COLO668 (cell line): ENCODE measurements around the gene MPRIP.
"Not testable (repeated sequence)": the region's sequence is repeated elsewhere in the genome, so short reads cannot be mapped to it uniquely, and the experiment has no call there.

Source experiments
- DNase-seq: peaks from one replicate; lab custom pipeline; 2025; ENCODE audit not compliant: unreplicated experiment; lab: John Stamatoyannopoulos, UW

MPRIP gene

DNA sequence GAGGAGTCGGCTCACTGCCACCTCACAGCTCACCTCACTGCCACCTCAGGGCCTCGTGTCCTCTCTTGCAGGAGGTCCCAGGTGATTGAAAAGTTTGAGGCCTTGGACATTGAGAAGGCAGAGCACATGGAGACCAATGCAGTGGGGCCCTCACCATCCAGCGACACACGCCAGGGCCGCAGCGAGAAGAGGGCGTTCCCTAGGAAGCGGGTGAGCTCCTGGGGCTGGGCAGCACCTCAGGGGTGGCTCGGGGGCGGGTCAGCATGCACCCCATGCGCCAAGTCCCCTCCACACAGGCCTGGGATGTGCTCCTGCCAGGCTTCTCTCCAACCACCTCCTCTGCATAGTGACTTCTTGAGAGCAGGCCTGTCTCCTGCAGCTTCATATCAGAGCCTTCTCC is 100.3 kb downstream of the MPRIP start:
- DNase-seq, result no peak

DNA sequence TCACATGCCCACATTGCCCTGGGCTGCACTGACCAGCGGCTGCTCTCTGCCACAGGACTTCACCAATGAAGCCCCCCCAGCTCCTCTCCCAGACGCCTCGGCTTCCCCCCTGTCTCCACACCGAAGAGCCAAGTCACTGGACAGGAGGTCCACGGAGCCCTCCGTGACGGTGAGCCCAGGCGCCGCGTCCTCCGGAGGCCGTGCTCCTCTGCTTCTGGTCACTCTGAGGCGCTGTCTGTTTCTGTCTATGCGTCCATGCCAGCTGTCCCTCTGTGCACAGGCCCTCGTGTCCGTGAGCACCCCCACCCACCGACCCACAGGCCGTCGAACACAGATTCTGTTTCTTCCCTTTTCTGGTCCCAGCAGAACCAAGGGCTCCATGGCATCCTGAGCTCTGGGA is 101.2 kb downstream of the MPRIP start:
- DNase-seq, result no peak

DNA sequence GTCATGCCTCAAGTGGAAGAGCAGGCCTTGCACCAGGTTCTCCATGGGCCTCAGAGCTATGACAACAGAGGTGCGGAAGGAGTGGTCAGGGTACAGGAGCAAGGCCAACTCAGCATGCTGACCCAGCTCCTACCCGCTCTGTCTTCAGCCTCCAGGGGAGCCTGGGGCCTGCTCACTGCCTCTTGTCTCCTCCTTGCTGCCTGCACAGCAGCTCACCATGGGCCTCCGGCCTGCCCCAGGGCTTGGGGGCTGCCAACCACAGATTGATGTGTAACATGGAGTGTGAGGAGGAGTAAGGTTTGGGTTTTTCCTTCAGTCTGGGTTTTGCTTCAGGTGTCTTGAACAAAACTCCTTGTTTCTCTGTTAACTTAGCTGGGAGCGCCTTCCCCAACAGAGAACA is 101.8 kb downstream of the MPRIP start:
- no peak for DNase-seq

DNA sequence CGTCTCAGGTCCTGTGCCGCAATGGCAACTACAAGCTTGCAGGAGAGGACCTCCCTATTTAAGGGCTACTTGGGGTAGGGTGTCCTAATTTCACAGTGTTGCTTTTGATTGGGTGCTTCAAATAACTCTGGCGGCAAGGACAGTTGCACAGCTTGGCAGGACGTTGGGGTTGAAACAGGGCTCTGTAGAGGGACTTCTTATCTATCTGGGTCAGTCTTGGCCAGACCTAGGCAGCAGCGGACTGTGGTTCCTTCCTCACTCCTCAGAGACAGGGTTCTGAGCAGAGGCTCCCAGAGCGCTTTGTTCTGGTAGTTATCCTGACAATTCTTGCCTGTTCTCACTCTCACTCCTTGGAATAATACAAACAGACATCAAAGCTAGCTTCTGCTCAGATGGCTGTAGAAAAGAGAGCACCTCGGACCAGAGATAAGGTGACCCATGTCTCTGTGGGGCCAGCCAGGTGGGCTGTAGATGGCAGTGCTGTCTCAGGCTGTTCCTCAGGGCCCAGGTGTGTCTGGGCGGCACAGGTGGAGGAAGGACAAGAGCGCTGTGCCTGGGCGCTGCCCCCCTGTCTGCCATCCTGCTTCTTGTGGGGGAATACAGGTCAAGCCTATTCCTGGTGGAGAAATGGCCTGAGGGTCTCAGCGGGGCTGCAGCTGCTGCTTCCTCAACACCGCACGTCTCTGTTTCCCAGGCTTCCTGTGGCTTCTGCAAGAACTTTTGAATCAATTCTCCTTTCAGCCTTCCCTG is 102.8 kb downstream of the MPRIP start:
- no peak for DNase-seq

DNA sequence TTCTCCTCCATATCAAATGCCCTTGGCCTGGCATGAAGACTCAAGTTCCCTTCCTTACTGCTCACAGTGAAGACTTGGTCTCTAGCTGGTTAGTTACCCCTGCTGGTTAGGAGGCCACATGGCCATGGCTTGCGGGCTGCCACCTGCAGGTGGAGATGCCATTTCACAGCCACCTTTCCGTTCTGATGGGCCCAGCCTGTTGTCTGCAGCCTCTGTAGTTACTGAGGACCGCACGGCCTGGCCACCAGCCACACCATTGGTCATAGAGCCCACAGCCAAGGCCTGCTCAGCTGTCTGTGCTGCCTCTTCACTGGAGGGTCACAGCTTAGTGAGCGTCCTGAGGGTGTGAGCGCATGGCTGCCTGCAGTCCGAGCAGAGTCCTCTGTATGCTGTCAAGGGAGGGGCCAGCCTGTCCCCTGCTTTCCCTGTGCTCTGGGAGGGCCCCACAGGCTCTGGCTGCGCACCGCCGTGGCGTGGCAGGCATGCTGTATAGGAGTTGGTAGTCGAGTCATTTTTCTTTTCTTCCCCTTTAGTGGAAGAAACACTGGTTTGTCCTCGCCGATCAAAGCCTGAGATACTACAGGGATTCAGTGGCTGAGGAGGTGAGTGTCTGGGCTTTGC is 104.6 kb downstream of the MPRIP start:
- peak; percentile 8 for DNase-seq

DNA sequence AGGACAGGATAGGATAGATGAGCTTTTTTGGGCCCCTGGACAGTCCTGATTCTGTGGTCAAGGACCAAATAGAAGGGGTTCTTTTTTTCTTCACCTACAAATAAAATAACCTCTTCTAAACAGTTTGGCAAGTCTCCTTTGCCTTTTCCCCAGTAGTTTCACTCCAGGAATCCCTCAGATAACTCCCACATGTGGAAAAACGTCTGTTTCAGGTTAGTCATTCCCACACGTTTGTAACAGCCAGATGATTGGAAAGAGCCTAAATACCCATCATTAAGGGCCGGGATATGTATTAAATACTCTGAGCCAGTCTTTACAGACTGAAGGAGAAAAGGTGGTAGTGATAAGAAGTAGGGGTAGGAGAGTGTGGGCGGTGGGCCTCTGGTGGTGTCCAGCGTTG is 105.6 kb downstream of the MPRIP start:
- DNase-seq, result no peak

DNA sequence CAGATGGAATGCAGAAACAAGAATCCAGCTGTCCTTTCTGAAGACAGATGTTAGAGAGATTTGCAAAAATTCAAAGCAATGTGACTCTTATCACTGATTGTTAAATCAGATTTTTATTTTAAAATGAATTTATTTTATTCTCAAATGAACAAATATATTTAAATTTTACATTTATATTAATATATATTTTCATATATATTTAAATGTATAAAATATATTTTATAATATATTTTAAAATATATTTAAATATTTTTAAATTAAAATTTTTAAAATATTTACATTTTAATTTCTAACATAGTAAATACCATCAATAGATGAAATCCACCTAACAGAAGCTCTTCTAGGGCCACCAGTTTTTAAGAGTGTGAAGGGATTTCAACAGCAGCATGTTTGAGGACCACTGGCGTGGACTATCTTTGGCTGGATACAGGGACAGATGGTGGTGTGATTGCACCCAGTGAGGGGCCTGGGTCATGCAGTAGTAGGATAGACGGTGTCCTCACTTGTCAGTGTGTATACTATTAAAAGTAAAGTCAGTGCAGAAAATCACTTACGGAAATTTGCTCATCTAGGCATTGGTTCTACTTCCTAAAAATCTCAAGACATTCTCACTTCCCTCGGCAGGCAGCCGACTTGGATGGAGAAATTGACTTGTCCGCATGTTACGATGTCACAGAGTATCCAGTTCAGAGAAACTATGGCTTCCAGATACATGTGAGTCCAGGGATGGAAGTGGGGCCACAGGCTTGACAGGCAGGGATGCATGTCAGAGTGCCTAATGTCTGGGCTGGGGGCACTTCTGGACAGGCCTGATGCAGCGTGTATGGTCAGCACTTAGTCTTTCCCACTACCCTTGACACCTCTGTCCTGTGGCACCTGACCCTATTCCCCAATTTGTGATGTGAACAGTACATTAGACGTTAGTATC is 107.5 kb downstream of the MPRIP start:
- no peak for DNase-seq

DNA sequence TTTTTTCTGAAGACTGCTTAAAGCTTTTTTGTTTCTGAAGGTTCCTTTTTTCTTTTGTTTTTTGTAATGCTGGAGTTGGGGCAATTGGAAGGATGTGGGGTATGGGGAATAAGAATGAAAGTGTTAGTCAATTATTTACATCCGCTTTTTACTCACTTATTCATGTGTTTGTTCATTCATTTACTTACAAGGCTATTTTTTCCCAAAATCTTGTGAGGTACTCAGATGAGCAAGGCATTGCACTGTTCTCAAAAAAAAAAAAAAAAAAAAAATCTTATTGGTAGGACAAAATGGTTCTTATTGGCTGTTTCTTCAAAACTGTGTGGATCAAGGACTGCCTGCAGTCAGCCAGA is 108.2 kb downstream of the MPRIP start:
- no peak for DNase-seq

DNA sequence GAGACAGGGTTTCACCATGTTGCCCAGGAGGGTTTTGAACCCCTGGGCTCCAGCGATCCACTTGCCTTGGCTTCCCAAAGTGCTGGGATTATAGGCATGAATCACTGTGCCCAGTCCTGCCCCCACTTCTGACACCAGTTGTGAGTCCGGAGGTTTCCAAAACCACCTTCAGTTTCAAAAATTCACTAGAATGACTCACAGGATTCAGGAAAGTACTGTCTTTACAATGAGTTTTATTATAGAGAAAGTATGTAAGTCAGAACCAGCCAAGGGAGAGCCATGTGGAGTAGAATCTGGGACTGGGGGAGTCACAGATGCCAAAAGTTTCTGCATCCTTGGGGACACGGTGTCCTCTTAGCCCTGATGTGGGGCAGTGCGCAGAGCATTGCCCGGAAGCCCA is 108.8 kb downstream of the MPRIP start:
- DNase-seq, result no peak

DNA sequence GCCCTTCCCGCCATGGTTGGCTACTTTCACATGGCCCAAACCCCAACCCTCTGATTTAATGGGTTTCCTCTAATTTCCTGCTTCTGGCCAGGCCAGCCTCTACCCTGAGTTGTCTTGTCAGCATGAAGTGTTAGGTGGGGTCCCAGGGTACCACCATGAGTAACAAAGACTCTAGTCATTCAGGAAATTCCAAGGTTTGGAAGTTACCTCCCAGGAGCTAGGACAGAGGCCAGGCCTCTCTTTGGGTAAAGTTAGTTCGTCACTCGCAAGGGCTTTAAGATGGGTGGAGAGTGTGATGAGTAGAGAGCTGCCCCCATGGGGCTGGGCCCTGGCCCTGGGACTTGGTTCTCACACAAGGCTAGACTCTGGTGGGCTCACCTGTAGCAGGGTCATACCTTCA is 109.3 kb downstream of the MPRIP start:
- no peak for DNase-seq

DNA sequence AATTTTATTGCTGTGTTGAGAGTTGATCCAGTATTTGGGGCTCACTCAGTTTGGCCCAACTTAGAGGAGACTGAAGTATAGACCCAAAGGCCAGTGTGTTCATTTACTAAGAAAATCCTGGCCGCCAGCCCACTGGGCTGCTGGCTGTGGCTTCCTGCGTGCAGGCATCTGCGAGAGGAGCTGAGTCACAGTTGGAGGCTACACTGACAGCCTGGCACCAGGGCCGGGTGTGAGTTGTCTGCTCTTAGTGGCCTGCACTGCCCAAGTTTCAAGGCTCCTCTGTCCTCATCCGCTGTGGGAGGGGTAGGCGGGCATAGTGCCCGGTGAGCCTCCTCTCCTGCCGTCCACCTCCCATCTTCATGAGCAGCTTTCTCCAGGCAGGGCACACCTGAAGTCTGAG is 109.7 kb downstream of the MPRIP start:
- no peak for DNase-seq

DNA sequence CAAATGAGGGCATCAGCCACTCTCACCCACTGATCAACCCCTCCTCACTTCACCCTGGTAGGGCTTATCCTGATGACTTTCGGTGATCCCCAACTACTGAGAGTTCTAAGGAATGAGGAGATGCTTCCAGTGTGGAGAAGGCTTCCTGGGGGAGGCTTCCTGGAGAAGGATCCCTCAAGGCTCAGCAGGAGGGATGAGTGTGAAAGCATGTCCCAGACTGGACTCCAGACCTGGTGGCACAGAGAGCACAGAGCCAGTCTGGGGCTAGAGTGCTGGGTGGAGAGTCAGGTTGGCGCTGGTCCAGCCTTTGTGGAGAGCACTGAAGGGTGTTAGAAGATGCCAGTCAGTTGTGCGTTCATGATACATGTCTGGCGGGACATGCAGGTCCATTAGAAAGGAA is 110.1 kb downstream of the MPRIP start:
- DNase-seq, result no peak

DNA sequence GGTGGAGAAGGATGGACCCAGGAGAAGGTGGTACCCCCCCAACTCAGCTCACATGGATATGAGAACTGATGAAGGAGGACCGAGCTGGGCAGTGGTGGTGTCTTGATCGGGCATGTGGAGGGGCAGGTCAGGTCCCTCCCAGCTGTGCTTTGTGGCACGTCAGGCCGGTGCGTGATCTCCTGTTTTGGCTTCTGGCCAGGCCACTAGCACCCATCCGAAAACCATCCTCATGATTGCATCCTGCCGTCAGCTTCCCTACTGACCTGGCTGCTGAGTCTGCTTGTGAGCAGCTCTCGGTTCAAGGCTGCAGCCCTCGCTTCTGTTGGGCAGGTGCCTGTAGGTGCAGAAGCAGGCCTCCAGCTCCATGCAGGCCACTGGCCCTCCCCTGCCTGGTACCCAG is 110.8 kb downstream of the MPRIP start:
- no peak for DNase-seq

DNA sequence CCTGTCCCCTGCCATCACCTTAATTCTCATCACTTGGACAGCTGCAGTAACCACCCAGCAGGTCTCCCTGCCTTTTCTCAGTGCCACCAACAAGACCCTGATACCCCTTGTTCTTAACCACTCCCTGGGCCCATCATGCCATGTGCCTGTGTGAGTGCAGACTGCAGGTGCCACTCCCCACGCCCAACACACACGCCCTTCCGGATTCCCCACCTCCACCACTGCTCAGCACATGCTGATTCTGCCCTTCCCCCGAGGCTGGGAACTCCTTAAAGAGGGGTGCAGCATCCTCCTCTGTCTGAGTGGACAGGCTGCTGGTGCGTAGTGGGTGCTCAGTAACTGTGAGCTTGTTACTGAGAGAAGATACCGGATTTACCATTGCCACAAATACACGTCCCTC is 111.5 kb downstream of the MPRIP start:
- no peak for DNase-seq

DNA sequence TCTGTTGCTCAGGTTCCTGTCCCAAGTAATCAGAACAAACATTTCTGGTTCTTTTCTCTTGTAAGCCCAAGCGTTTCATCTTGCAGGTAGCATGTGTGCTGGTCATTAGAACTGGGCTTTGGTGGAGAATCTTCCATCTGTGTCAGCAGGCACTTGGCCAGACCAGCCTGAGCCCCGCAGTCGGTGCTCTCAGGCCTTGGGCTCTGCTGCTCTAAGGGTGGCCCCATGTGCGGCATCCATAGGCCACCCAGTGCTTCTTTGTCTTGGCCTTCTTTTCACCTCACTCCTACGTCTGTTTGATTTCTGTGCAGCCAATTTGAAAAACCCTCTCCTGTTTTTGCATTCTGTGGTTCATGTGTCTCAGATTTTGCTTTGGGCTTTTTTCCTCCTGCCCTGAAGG is 112.3 kb downstream of the MPRIP start:
- DNase-seq, result no peak

DNA sequence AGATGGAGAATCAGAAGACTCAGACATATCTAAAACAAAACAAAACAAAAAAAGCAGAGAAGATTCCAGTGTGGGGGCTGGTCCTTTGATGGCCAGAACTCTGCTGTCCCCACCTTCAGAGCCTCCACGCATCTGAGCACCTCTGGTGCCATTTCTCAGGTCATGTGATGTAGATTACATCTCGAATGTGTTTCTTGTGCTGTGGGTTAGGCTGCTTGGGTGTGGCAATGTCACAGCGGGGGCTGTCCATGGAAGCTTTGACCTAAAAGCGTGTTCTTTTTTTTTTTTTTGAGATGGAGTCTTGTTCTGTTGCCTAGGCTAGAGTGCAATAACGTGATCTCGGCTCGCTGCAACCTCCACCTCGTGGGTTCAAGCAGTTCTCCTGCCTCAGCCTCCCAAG is 112.7 kb downstream of the MPRIP start:
- no peak for DNase-seq

DNA sequence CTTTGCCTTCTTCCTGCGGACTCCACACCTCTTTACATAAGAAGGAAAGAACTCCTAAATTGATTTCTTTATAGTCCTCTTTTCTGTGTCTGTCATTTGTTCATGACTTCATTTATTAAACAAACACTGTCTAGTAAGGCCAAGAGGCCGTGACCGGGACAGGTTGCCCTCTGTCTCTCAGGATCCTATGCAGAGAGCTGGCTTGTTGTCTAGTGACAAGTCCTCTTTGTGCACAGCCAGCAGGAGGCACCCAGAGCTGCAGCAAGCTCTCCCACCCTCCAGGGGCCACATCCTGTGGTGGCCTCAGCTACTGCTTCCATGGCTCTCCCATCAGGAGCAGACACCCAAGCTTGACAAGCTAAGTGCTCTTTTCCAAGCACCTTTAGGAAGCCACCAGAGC is 113.3 kb downstream of the MPRIP start:
- no peak for DNase-seq

DNA sequence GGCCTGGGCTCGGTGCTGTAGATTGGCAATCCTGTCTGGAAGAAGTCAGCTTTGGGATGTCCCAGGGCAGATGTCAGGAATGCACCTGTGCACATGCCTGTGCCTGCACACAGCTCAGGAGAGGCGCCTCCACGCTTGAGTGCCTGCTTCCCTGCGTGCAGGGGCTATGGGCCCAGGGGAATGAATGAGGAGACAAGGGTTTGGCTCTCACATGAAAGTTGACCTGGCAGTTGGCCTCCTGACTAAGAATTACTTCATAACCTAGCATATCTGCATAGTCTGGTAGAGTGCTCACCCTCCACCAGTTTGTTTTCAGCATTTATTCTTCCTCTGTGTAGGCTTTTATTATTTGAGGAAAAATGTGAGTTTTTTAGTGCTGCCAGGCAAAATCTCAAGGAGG is 113.8 kb downstream of the MPRIP start:
- DNase-seq, result no peak

DNA sequence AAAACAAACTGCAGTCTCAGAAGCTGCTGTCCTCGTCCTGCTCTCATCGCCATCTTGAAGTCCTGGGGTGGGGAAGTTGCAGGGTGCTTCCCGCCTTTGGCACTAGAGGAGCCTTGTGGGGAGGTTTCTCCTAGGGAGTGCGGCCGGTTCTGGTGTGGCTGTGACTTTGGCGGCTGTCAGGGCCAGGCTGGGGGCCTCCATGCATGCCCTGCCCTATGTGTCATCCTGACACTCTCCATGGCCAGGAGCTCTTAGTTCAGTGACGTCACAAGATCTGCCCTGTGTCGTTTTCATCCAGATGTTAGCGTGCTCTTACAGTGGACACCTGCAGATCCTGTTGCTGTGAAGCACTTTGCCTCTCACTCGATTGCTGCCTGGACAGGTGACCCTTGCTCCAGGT is 114.3 kb downstream of the MPRIP start:
- DNase-seq, result no peak

DNA sequence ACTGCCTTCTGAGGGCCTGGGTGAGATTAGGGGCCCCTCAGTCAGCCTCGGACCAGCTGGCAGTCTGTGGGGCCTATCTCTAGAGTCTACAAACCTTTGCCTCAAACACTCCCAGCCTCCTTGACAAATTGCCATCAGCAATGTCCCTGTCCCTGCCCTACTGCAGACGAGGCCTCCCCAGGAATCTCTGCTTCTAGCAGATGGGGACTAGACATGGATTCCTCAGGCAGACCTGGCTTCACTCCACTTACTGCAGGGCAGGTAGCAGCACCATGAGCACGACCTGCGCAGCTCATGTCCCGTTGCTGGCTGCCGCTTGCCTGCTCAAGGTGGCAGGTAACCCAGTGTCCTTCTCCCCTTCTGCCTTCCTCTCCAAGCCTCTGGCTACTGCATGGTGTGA is 114.8 kb downstream of the MPRIP start:
- no peak for DNase-seq

DNA sequence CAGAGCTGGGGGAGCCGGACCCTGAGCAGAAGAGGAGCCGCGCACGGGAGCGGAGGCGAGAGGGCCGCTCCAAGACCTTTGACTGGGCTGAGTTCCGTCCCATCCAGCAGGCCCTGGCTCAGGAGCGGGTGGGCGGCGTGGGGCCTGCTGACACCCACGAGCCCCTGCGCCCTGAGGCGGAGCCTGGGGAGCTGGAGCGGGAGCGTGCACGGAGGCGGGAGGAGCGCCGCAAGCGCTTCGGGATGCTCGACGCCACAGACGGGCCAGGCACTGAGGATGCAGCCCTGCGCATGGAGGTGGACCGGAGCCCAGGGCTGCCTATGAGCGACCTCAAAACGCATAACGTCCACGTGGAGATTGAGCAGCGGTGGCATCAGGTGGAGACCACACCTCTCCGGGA is 116.2 kb downstream of the MPRIP start:
- DNase-seq, result not testable (repeated sequence)

DNA sequence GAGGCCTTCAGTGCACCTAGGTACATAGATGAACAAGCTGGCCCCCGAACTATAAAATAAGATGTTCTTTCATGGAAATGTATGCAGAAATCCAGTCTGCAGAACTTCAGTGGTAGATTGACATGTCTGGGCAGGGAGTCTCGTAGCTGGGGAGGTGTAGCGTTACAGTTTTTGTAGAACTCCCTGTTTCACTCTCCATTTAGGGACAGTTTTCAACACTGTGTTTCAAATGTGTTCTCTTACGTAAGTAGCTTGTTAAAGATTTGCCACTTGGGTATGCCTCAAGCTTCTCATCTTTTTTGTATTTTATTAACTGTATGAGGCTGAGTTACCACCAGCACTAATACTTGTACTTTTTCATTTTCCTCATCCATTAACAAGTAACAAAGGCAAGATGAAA is 117.3 kb downstream of the MPRIP start:
- no peak for DNase-seq
